Left lung (tissue), 10 donors: ENCODE data around the gene PARD6G. TPM values are rescaled to one million over a fixed set of nuclear protein-coding genes. Genes with fewer than 3 reads are reported as not detected.

Experiments used
- ATAC-seq: fragments of 200-7000 bp; cut with Tn5 transposase; one replicate; pipeline ENCODE4 v1.9.1; 2020; ENCODE audit warnings: moderate library complexity
- DNase-seq, 4 donors: peaks; one replicate each; pipeline ENCODE4 v3.0.0-alpha.2; 2013 to 2020
- H3K27ac ChIP-seq, 2 donors: fragments of 200-600 bp; sonication (generic) in 1 of 2; one replicate each; pipeline versions ENCODE4 v1.5.0 to v1.8.0; 2020 to 2021
- H3K27me3 ChIP-seq, 2 donors: fragments of 200-600 bp; sonication (generic) in 1 of 2; one replicate each; pipeline versions ENCODE4 v1.5.0 to v1.8.0; 2020 to 2021
- H3K36me3 ChIP-seq, 2 donors: fragments of 200-600 bp; sonication (generic) in 1 of 2; one replicate each; pipeline versions ENCODE4 v1.5.0 to v1.8.0; 2020 to 2021
- H3K4me1 ChIP-seq, 2 donors: fragments of 200-600 bp; one replicate each; pipeline ENCODE4 v1.8.0; 2021
- H3K4me3 ChIP-seq, 2 donors: fragments of 200-600 bp; sonication (generic) in 1 of 2; one replicate each; pipeline versions ENCODE4 v1.5.0 to v1.8.0; 2020 to 2021; ENCODE audit warnings: mild to moderate bottlenecking in 1 of 2
- H3K9me3 ChIP-seq, 2 donors: fragments of 200-600 bp; sonication (generic) in 1 of 2; one replicate each; pipeline versions ENCODE4 v1.5.0 to v1.8.0; 2020 to 2021
- intact Hi-C, 2 donors: fragments of 100-400 bp; cut with DNase I; formaldehyde crosslinking; loops; one replicate each; pipeline versions ENCODE4 v1.11.2 to v1.14.2; 2022
- polyA plus RNA-seq, 6 donors: library from polyadenylated mRNA; unstranded; fragments of 120-200 nt; gene quantifications; one replicate each; pipeline ENCODE4 v1.2.1, GENCODE V29; 2013; ENCODE audit not compliant: insufficient read length in 6 of 6
- total RNA-seq, 2 donors: library from RNA; stranded (reverse); fragmentation: NEBNext Ultra II Directional; extraction: Animal tissue kit (Norgen Biotek cat#: 25700); gene quantifications; one replicate each; pipeline ENCODE4 v1.2.1, GENCODE V29; 2021
- TF ChIP-seq, protein P1 (sequence below), 2 donors: fragments of 200-600 bp; sonication (generic) in 1 of 2; IDR thresholded peaks; one replicate each; pipeline versions ENCODE4 v1.5.0 to v1.8.0; 2021; ENCODE audit warnings: antibody characterized with exemption in 2 of 2
- donor health status: DM: no; HTN: yes; CAD: no.
- donor health status: DM: no; HTN: no; CAD: no.

The PARD6G gene
- total and polyA plus RNA-seq, 8 donors: 6.9 to 25.2 (median 19.8) TPM

DNA sequence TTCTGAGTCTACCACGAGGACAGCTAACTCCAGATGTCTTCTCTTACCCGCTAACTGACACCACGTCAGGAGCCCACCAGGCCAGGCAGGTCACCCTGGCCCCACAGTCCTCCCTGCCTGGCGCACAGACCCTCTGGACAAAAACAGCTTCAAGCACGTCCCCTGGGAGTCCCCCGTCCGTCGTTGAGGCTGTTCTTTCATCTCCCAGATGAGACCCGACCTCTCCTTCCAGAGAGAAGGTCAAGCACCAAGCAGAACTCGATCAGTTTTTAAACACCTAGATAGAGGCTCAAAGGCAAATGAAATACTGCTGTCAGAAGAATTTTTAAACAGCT is 57.8 kb downstream of the PARD6G start:
- no peak for ATAC-seq
- intact Hi-C loops: no loop called here

GRCh38 chr18:80188643-80189530 is 58.4 kb downstream of the PARD6G start:
- Histone ChIP-seq H3K4me3 (no peak overlapping the region), H3K36me3 (no peaks in the 10 kb centered on the region), H3K27ac (no peak overlapping the region), H3K27me3 (no peaks in the 10 kb centered on the region), H3K9me3 (no peaks in the 10 kb centered on the region), H3K4me1 (no peaks in the 10 kb centered on the region)
- intact Hi-C loops: no loop called here
- TF ChIP-seq, protein P1, sequence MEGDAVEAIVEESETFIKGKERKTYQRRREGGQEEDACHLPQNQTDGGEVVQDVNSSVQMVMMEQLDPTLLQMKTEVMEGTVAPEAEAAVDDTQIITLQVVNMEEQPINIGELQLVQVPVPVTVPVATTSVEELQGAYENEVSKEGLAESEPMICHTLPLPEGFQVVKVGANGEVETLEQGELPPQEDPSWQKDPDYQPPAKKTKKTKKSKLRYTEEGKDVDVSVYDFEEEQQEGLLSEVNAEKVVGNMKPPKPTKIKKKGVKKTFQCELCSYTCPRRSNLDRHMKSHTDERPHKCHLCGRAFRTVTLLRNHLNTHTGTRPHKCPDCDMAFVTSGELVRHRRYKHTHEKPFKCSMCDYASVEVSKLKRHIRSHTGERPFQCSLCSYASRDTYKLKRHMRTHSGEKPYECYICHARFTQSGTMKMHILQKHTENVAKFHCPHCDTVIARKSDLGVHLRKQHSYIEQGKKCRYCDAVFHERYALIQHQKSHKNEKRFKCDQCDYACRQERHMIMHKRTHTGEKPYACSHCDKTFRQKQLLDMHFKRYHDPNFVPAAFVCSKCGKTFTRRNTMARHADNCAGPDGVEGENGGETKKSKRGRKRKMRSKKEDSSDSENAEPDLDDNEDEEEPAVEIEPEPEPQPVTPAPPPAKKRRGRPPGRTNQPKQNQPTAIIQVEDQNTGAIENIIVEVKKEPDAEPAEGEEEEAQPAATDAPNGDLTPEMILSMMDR (IDR thresholded peaks at IDR 0.05): no peak
- no peak for ATAC-seq
- DNase-seq: no peak

More for the DNA sequence above, 57.8 kb downstream of the PARD6G start:
- Histone ChIP-seq H3K4me1 (no peaks in the 10 kb centered on the region), H3K9me3 (no peaks in the 10 kb centered on the region), H3K27ac (no peak overlapping the region), H3K27me3 (no peaks in the 10 kb centered on the region), H3K4me3 (no peak overlapping the region), H3K36me3 (no peaks in the 10 kb centered on the region)
- DNase-seq: no peak
- TF ChIP-seq, protein P1 (IDR thresholded peaks at IDR 0.05): no peak

GRCh38 chr18:80187956-80188642 is 59.2 kb downstream of the PARD6G start:
- Histone ChIP-seq H3K9me3 (no peaks in the 10 kb centered on the region), H3K4me3 (no peak overlapping the region), H3K4me1 (no peaks in the 10 kb centered on the region), H3K27me3 (no peaks in the 10 kb centered on the region), H3K27ac (no peak overlapping the region), H3K36me3 (no peaks in the 10 kb centered on the region)
- TF ChIP-seq, protein P1 (IDR thresholded peaks at IDR 0.05): no peak
- DNase-seq (no peak), ATAC-seq (no peak)
- intact Hi-C loops: no loop called here

GRCh38 chr18:80185545-80185944 is 61.8 kb downstream of the PARD6G start:
- H3K27ac ChIP-seq: no peak overlapping the region
- intact Hi-C loops: no loop called here

More at GRCh38 chr18:80185545-80185944, 61.8 kb downstream of the PARD6G start:
- DNase-seq: no peak
- H3K27me3 ChIP-seq: no peaks in the 10 kb centered on the region
- TF ChIP-seq, protein P1 (IDR thresholded peaks at IDR 0.05): no peak
- H3K36me3 ChIP-seq: no peaks in the 10 kb centered on the region
- H3K9me3 ChIP-seq: no peaks in the 10 kb centered on the region
- no peaks in the 10 kb centered on the region for H3K4me1 ChIP-seq
- no peak overlapping the region for H3K4me3 ChIP-seq
- ATAC-seq: no peak
